GM18520 (cell line): ENCODE measurements around the gene ZFPM1.

ENCODE experiments used
- ATAC-seq: cut with Tn5 transposase; IDR thresholded peaks from one replicate; pipeline ENCODE4 v1.9.1; 2021; ENCODE audit not compliant: unreplicated experiment

Gene ZFPM1

GRCh38 chr16:88536971-88537751 lies 84.1 kb downstream of the ZFPM1 start:
- no peak for ATAC-seq

DNA sequence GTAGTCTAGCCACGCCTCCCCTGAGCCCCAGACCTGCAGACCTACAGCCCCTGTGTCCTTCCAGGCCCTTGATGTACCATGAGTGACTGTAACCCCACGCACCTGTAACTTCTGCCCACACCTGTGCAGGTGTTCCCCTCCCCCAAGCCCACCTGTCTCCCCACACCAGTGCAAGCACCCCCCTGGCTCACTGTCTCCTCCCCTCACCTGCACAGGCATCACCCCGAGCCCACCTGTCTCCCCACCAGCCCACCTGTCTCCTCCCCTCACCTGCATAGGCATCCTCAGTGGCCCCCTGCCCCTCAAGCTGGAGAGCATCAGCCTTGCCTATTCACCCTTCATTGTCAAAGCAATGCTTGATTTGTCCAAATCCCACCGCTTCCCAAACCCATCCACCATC lies 84.8 kb downstream of the ZFPM1 start:
- no peak for ATAC-seq

GRCh38 chr16:88538366-88539060 lies 85.4 kb downstream of the ZFPM1 start:
- no peak for ATAC-seq

DNA sequence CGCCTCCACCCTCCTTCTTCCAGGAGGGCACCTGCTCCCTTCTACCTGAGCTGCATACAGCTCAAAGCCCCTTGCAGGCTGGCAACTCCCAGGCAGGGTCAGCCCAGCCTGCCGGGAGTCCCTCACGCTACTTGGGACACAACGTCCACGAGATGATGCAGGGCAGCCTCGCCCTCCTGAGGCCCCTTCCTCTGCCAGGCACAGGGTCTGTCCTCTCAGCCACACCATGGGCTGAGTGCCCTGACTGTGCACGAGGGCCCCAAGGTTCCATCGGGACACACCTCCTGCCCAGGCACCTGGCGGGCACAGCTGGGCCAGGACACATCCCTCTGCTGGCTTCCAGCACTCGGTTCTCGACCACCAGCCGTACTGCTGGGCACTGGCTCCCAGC lies 86.2 kb downstream of the ZFPM1 start:
- no peak for ATAC-seq

- no peak for ATAC-seq
Measured at GRCh38 chr16:88539652-88540345, 86.7 kb downstream of the ZFPM1 start.

DNA sequence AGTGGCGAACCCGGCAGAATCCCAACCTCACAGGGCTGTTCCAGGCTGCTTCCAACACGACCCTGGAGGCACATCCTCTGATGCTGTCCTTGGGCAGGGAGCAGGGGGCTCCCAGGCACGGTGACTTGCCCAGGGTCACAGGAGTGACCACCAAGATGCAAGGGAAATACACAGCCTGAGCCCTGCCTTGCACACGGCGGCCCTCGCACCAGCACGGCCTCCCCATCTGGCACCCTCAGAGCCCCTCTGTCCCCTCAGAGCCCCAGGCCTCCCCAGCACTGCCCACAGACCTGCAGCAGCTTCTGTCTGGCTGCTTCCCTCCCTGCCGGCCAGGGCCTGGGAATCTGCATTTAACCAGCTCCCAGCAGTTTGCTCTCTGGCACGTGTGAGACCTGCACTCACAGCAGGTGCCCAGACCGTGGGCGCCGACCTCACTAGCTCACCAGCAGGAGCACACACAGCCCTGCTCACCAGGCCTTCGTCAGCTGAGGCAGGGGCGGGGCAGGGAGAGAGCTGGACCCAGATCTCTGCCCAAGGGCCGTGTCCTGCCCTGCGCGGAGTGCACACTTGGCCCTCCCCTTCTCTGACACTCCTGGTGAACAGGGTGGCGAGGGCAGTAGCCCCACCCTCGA lies 87.4 kb downstream of the ZFPM1 start:
- ATAC-seq, result no peak

GRCh38 chr16:88541831-88542616 lies 88.9 kb downstream of the ZFPM1 start:
- ATAC-seq, result no peak

DNA sequence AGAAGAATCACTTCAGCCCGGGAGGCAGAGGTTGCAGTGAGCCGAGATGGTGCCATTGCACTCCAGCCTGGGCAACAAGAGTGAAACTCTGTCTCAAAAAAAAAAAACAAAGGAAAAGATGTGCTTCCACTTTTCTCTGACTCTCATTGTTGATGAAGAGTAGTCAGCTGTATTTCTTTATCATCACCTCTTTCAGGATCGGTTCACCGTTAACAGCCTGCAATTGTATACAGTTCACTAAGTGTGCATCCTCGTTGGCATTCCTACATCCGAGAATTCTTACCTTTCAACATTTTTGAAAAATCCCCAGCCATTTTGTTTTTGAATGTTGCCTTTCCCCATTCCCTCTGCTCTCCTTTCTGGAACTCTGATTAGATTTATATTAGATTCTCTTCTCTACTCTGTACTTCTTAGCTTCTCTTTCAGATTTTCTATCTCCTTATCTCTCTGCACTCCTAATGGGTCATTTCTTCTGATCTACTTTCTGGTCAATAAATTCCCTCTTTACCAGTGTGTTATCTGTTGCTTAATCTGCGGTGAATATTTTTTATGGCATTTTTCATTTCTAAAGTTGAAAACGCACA lies 90.2 kb downstream of the ZFPM1 start:
- no peak for ATAC-seq

GRCh38 chr16:88545781-88546180 lies 92.7 kb downstream of the ZFPM1 start:
- no peak for ATAC-seq

- ATAC-seq, result no peak
Measured at GRCh38 chr16:88548131-88548874, 95.2 kb downstream of the ZFPM1 start.

- ATAC-seq, result no peak
Measured at GRCh38 chr16:88548985-88549384, 95.9 kb downstream of the ZFPM1 start.

DNA sequence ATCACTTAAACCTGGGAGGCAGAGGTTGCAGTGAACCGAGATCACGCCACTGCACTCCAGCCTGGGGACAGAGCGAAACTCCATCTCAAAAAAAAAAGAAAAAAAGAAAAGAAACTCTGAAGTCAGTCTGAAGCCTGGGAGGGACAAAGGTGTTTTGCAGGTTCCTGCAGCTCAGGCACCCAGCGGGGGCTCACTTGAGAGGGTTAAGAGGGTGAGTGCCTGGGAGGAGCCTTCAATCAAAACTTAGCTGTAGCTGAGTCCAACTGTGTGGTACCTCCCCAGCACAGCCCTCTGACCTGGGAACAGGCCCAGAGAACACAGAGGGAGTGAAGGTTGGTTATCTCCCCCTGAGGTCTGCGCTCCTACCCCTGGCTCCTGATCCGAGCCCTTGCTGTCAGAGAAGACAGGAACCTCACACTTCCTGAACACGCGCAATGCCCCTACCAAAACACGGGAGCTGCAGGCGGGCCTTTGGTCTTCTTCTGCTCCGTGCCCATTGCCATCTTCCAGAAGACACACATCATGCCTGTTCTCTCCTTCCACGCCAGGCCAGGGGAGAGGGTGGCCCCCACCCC lies 96.7 kb downstream of the ZFPM1 start:
- ATAC-seq, result no peak

- ATAC-seq, result no peak
Measured at GRCh38 chr16:88550246-88550661, 97.2 kb downstream of the ZFPM1 start.

- ATAC-seq, result no peak
Measured at GRCh38 chr16:88552166-88552565, 99.1 kb downstream of the ZFPM1 start.

DNA sequence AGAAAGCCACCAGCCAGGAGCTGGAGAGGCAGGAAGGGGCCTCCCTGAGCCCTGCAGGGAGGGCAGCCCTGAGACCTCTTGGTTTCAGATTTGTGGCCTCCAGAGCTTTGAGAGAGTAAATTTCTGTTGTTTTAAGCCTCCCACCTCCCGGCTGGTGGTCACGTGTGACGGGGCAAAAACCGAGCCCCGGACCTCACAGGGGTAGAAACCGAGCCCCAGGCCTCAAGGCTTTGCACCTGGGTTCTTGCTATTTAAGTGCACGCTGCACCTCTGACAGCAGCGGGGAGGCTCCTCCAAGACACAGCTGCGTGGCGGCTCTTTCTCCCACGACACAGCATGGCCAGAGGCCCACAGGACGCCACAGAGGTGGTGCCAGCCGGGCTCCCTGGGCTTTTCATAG lies 99.7 kb downstream of the ZFPM1 start:
- ATAC-seq, result no peak

- ATAC-seq, result no peak
Measured at GRCh38 chr16:88553739-88554138, 100.7 kb downstream of the ZFPM1 start.

GRCh38 chr16:88554711-88555264 lies 101.7 kb downstream of the ZFPM1 start:
- no peak for ATAC-seq

DNA sequence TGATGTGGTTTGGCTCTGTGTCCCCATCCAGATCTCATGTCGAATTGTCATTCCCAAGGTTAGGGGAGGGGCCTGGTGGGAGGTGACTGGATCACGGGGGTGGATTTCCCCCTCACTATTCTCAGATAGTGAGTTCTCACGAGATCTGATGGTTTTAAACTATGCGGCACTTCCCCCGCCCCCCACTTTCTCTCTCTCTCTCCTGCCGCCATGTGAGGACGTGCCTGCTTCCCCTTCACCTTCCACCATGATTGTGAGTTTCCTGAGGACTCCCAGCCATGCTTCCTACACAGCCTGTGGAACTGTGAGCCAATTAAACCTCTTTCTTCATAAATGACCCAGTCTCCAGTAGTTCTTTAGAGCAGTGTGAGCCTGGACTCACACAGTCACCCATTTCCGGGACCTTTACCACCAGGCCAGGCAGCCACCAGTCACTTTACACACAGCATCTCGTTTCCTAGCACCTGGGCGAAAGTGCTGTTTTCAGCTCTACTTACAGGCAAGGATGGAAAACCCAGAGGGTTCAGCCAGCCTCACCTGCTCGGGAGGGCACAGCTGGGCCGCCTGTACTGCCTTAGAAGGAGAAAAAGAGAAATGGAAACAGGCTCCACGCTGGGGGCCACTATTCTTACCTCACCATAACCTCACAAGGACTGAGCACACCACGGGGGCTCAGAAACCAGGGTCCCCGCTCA lies 103.4 kb downstream of the ZFPM1 start:
- no peak for ATAC-seq
